Iris pigment epithelial cell (primary cell): ENCODE results near the gene KATNAL2.
A peak's percentile ranks its signal among the peaks of the same experiment; 100 is the strongest.

Source experiments
- DNase-seq: peaks from one replicate; pipeline ENCODE4 v3.0.0-alpha.2; 2011; ENCODE audit warnings: low read depth

The KATNAL2 gene

GRCh38 chr18:47115205-47115604 lies 197.8 kb downstream of the KATNAL2 start:
- no peak for DNase-seq

- DNase-seq = peak; percentile 45
These were observed 201.6 kb downstream of the KATNAL2 start for GRCh38 chr18:47118981-47119380.

GRCh38 chr18:47120428-47120827 lies 203.0 kb downstream of the KATNAL2 start:
- DNase-seq = no peak

GRCh38 chr18:47121146-47121545 lies 203.7 kb downstream of the KATNAL2 start:
- DNase-seq = no peak

- no peak for DNase-seq
These were observed 223.9 kb downstream of the KATNAL2 start for GRCh38 chr18:47141289-47141688.

GRCh38 chr18:47143153-47143552 lies 225.8 kb downstream of the KATNAL2 start:
- no peak for DNase-seq

GRCh38 chr18:47143899-47144485 lies 226.6 kb downstream of the KATNAL2 start:
- no peak for DNase-seq

GRCh38 chr18:47146206-47146605 lies 228.8 kb downstream of the KATNAL2 start:
- no peak for DNase-seq

GRCh38 chr18:47149457-47150028 lies 232.1 kb downstream of the KATNAL2 start:
- no peak for DNase-seq

- peak; percentile 81 for DNase-seq
These were observed 232.8 kb downstream of the KATNAL2 start, which contains the start of gene HDHD2 for GRCh38 chr18:47150029-47150823. Gene HDHD2, minus strand, starts transcription at chr18:47150500. Its CDS starts 14,061 bp downstream, at chr18:47136439.

GRCh38 chr18:47150824-47151366 lies 233.5 kb downstream of the KATNAL2 start:
- DNase-seq = peak; percentile 11

- DNase-seq = no peak
These were observed 234.0 kb downstream of the KATNAL2 start for GRCh38 chr18:47151439-47151838.
